Left colon (tissue), 2 donors: ENCODE results near the gene IL31RA. TPM values are rescaled to one million over a fixed set of nuclear protein-coding genes. Genes with fewer than 3 reads are reported as not detected.

Experiments
- ATAC-seq: fragments of 200-7000 bp; cut with Tn5 transposase; one replicate; pipeline ENCODE4 v1.9.1; 2020; ENCODE audit warnings: mild to moderate bottlenecking, moderate library complexity
- DNase-seq, 2 donors: peaks; one replicate each; pipeline ENCODE4 v3.0.0-alpha.2; 2020
- intact Hi-C, 2 donors: fragments of 100-400 bp; cut with DNase I in 1 of 2; cut with micrococcal nuclease in 1 of 2; formaldehyde crosslinking; loops; one replicate each; pipeline versions ENCODE4 v1.11.2 to v1.14.0; 2022; cut with DNase I, micrococcal nuclease
- total RNA-seq, 2 donors: library from RNA; stranded (reverse); fragmentation: NEBNext Ultra II Directional; extraction: Animal tissue kit (Norgen Biotek cat#: 25700); gene quantifications; one replicate each; pipeline ENCODE4 v1.2.1, GENCODE V29; 2021
- donor health status: DM: no; HTN: no; CAD: no.
- donor health status: DM: yes; HTN: yes; CAD: no.

Gene IL31RA
- total RNA-seq, 2 donors from 2014 or later = not detected

- intact Hi-C loops = no loop called here
- ATAC-seq = no peak
- DNase-seq = no peak
Measured at GRCh38 chr5:55918087-55919035, 67.2 kb downstream of the IL31RA start.

GRCh38 chr5:55919625-55920024 lies 68.5 kb downstream of the IL31RA start:
- DNase-seq (no peak), ATAC-seq (no peak)
- intact Hi-C loops = no loop called here

- DNase-seq (no peak), ATAC-seq (no peak)
- intact Hi-C loops = no loop called here
Measured at GRCh38 chr5:55920784-55921183, 69.6 kb downstream of the IL31RA start.

- ATAC-seq (no peak), DNase-seq (no peak)
- intact Hi-C loops = no loop called here
Measured at GRCh38 chr5:55921617-55922016, 70.5 kb downstream of the IL31RA start.

GRCh38 chr5:55923177-55923771 lies 72.1 kb downstream of the IL31RA start:
- intact Hi-C loops = no loop called here
- ATAC-seq (peak; percentile 40), DNase-seq (peak in 1 of 2 donors; percentile 16)

GRCh38 chr5:55923865-55924500 lies 72.8 kb downstream of the IL31RA start:
- DNase-seq (no peak), ATAC-seq (no peak)
- intact Hi-C loops = no loop called here

- DNase-seq = no peak
Measured at GRCh38 chr5:55924744-55925143, 73.6 kb downstream of the IL31RA start.

GRCh38 chr5:55925181-55925580 lies 74.0 kb downstream of the IL31RA start:
- intact Hi-C loops = no loop called here
- ATAC-seq = no peak
- DNase-seq = no peak

More at GRCh38 chr5:55924744-55925143, 73.6 kb downstream of the IL31RA start:
- intact Hi-C loops = no loop called here
- ATAC-seq = no peak

- intact Hi-C loops = no loop called here
- DNase-seq = no peak
- no peak for ATAC-seq
Measured at GRCh38 chr5:55925712-55926111, 74.6 kb downstream of the IL31RA start.

GRCh38 chr5:55926476-55926875 lies 75.3 kb downstream of the IL31RA start:
- no peak for DNase-seq
- intact Hi-C loops = no loop called here
- ATAC-seq = no peak

GRCh38 chr5:55927861-55928655 lies 76.9 kb downstream of the IL31RA start:
- ATAC-seq = no peak

GRCh38 chr5:55929020-55929799 lies 78.1 kb downstream of the IL31RA start:
- ATAC-seq (no peak), DNase-seq (no peak)
- intact Hi-C loops = no loop called here

More at GRCh38 chr5:55927861-55928655, 76.9 kb downstream of the IL31RA start:
- DNase-seq = no peak
- intact Hi-C loops = no loop called here

- intact Hi-C loops = loop anchor here (10.0 kb wide), 2 partner anchors 272 to 912 kb away; no protein-coding TSS in a partner anchor
- no peak for ATAC-seq
- DNase-seq = no peak
Measured at GRCh38 chr5:55932700-55933099, 81.5 kb downstream of the IL31RA start.

- DNase-seq = no peak
- no peak for ATAC-seq
- intact Hi-C loops = loop anchor here (10.0 kb wide), 2 partner anchors 271 to 911 kb away; no protein-coding TSS in a partner anchor
Measured at GRCh38 chr5:55933377-55934114, 82.4 kb downstream of the IL31RA start.

- DNase-seq (no peak), ATAC-seq (peak; percentile 49)
- intact Hi-C loops = loop anchor here (10.0 kb wide), 2 partner anchors 271 to 911 kb away; no protein-coding TSS in a partner anchor
Measured at GRCh38 chr5:55934115-55934613, 83.0 kb downstream of the IL31RA start.

GRCh38 chr5:55934720-55935119 lies 83.6 kb downstream of the IL31RA start:
- no peak for DNase-seq
- intact Hi-C loops = loop anchor here (5.0 to 10.0 kb wide), 3 partner anchors 268 to 910 kb away; no protein-coding TSS in a partner anchor
- no peak for ATAC-seq

- no peak for ATAC-seq
- no peak for DNase-seq
- intact Hi-C loops = loop anchor here (5.0 to 10.0 kb wide), 3 partner anchors 267 to 909 kb away; no protein-coding TSS in a partner anchor
Measured at GRCh38 chr5:55935371-55935770, 84.2 kb downstream of the IL31RA start.
